GM18867 (cell line): ENCODE data around the gene COL1A1.

ENCODE experiments used
- ATAC-seq: cut with Tn5 transposase; IDR thresholded peaks from one replicate; pipeline ENCODE4 v1.9.1; 2021; ENCODE audit warnings: mild to moderate bottlenecking, moderate library complexity; ENCODE audit not compliant: unreplicated experiment

Gene COL1A1

DNA sequence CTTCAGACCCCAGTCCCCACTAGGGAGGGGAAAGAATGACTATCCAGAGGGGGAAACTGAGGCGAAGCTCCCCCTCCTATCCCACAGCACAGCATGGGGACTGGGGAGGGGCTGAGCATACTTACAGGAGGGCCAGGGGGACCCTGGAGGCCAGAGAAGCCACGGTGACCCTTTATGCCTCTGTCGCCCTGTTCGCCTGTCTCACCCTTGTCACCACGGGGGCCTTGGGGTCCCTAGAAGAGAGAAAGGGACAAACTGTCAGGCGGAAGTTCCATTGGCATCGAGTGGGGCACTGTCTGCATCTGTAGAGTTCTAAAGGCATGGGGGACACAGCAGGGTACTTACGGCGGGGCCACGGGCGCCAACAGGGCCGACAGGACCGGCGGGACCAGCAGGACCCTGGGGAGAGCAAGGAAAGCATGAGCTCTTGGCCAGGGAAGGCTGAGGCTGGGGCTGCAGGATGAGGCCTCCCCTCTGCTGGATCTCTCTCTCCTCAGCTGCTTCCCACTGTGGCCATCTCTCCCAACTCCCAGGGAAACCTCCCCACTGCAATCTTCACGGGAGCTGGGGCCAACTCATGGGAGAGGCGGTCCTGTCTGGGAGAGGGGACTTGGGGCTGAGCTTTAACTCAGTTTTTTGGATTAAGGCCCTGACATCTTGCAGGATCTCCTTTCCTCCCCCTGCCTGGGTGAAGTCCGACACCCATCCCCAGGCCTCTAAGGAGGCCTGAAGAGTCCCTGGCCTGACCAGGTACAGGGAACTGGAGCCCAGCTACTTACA, 13.5 kb downstream of the COL1A1 start:
- no peak for ATAC-seq

GRCh38 chr17:50187394-50187725, 14.1 kb downstream of the COL1A1 start:
- no peak for ATAC-seq

DNA sequence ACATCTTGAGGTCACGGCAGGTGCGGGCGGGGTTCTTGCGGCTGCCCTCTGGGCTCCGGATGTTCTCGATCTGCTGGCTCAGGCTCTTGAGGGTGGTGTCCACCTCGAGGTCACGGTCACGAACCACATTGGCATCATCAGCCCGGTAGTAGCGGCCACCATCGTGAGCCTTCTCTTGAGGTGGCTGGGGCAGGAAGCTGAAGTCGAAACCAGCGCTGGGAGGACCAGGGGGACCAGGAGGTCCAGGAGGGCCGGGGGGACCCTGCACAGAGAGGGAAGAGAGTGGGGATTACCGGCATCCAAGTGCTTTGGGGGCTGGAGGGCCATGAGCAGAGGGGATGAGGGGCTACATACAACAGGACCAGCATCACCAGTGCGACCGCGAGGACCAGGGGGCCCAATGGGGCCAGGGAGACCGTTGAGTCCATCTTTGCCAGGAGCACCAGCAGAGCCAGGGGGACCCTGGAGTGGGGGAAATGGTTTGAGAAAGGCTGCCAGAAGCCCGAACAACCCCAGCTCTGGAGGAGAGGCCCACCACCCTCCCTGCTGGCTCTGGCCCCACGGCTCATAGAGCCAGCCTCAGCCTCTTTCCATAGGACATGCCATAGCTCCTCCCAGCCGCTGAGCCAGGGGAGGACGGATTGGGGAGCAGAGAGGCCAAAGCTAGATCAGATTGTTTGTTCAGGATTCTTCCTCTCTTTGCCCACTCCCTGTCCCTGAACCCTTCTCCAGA, 14.6 kb downstream of the COL1A1 start:
- ATAC-seq, result no peak

- ATAC-seq, result no peak
Measured at GRCh38 chr17:50185631-50186471, 15.6 kb downstream of the COL1A1 start.

DNA sequence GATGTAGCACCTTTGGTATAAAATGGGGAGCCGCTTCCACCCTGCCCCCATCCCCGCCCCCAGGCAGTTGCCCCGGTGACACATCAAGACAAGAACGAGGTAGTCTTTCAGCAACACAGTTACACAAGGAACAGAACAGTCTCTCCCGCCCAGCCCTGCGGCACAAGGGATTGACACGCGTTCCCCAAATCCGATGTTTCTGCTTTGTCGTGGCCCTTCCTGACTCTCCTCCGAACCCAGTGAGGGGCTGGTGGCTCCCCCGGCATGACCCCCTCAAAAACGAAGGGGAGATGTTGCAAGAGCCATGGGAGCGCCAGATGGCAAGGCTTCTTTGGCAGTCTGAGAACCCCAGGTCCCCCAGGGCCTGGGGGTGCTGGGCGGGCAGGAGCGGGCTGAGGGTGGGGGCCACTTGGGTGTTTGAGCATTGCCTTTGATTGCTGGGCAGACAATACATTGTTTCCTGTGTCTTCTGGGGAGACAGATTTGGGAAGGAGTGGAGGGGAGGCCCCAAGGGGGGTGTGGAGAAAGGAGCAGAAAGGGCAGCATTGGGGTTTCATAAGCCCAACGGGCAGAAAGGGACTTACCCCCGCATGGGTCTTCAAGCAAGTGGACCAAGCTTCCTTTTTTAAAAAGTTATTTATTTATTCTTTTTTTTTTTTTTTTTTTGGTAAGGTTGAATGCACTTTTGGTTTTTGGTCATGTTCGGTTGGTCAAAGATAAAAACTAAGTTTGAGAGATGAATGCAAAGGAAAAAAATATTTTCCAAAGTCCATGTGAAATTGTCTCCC, 16.6 kb downstream of the COL1A1 start:
- no peak for ATAC-seq

DNA sequence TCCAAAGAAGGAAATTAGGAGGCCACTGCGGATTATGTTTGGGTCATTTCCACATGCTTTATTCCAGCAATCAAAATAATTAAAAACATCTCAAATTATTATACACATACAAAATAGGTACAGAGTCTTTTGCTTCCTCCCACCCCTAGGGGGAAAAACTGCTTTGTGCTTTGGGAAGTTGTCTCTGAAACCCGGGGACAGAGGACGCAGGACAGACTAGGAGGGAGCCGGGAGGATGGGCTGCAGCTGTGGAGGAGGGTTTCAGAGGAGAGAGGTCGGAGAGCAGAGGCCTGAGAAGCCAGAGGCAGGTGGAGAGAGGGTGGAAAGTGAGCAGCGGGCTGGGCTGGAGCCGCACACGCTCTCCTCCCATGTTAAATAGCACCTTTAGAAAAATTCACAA, 17.4 kb downstream of the COL1A1 start:
- no peak for ATAC-seq

- ATAC-seq, result no peak
Measured at GRCh38 chr17:50183421-50183994, 17.9 kb downstream of the COL1A1 start.

- no peak for ATAC-seq
Measured at GRCh38 chr17:50182783-50183420, 18.5 kb downstream of the COL1A1 start.

GRCh38 chr17:50181591-50182560, 19.6 kb downstream of the COL1A1 start:
- ATAC-seq, result no peak

GRCh38 chr17:50181144-50181543, 20.3 kb downstream of the COL1A1 start:
- ATAC-seq, result no peak

- no peak for ATAC-seq
Measured at GRCh38 chr17:50180620-50181019, 20.8 kb downstream of the COL1A1 start.

DNA sequence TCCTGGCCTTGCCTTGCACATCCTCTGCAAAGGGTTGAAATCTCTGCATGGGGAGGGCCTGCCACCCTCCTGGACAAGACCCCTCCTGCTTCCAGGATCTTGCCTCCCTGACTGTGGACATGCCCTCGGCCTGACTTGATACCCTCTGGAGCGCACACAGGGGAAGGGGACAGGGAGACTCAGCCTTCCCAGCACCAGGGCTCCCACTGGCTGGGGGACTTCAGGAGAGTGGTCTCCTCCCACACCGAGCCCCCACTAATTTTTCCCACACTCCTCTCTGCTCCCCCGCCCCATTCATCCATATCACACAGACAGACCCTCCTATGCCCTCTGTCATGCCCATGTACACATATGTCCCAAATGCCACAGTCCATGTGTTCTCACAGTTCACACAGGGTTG, 21.3 kb downstream of the COL1A1 start:
- no peak for ATAC-seq

GRCh38 chr17:50177983-50178834, 23.2 kb downstream of the COL1A1 start:
- no peak for ATAC-seq

- no peak for ATAC-seq
Measured at GRCh38 chr17:50177476-50177875, 24.0 kb downstream of the COL1A1 start.

DNA sequence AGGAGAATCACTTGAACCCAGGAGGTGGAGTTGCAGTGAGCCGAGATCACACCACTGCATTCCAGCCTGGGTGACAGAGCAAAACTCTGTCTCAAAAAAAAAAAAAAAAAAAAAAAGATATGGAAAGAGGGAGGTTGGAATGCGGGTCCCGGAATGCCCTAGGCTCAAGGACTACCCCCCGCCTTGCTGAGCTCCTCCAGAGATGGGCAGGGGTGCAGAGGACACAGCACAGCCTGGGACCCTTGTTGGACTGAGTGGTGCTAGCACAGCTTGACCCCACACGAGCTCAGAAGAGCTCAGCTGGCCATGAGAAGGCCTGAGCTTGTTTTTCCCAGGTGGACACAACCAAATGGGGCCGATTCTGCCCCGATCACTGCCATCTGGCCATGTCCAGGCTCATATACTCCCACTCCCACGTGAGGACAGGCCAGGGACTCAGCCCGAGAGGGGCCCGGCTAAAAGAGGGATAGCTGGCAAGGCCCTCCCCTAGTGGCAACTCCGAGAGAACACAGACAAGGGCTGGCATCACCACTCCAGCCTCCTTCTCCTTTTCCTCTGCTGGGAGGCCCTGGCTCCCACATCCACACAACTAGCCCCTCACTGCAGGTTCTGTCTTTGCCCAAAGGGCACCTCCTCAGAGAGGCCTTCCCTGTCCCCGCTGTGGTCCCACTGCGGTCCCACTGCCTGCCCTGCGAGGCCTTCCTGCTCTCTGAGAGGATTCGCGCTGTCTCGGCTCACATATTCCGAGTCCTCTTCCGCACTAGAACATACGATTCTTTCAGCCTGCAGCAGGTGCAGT, 24.7 kb downstream of the COL1A1 start:
- no peak for ATAC-seq

GRCh38 chr17:50175035-50175807, 26.2 kb downstream of the COL1A1 start:
- ATAC-seq, result no peak
